ENCODE measurements around the gene ELOVL1.
A peak's percentile ranks its signal among the peaks of the same experiment; 100 is the strongest.
"Not testable (repeated sequence)": the region's sequence is repeated elsewhere in the genome, so short reads cannot be mapped to it uniquely, and the experiment has no call there.

The ELOVL1 gene

GRCh38 chr1:43379476-43379875, 11.7 kb upstream of the ELOVL1 start:
- DNase-seq = no peak

GRCh38 chr1:43377831-43378230, 10.0 kb upstream of the ELOVL1 start:
- no peak for DNase-seq

DNA sequence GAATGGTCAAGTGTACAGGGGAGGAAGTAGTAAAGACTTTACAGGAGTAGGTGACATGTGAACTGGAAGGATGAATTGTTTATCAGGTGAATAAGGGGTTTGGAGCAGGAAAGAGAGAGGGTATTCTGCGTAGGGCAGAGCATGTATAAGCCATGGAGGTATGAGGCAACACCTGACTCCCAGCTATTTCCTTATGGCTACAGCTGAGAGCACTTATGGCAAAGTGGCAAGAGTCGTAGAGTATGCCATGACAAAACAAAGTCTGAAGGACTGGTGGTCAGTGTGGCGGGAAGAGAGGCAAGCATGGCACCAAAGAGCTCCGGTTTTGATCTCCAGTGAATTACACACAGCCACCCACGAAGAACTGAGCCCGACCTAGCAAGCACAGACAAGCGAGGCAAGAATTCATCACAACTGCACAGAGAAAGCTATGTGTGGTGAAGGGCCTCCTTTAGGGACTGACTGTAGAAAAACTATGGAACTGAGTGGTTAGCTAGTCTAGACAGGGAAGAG, 9.0 kb upstream of the ELOVL1 start:
- no peak for DNase-seq

DNA sequence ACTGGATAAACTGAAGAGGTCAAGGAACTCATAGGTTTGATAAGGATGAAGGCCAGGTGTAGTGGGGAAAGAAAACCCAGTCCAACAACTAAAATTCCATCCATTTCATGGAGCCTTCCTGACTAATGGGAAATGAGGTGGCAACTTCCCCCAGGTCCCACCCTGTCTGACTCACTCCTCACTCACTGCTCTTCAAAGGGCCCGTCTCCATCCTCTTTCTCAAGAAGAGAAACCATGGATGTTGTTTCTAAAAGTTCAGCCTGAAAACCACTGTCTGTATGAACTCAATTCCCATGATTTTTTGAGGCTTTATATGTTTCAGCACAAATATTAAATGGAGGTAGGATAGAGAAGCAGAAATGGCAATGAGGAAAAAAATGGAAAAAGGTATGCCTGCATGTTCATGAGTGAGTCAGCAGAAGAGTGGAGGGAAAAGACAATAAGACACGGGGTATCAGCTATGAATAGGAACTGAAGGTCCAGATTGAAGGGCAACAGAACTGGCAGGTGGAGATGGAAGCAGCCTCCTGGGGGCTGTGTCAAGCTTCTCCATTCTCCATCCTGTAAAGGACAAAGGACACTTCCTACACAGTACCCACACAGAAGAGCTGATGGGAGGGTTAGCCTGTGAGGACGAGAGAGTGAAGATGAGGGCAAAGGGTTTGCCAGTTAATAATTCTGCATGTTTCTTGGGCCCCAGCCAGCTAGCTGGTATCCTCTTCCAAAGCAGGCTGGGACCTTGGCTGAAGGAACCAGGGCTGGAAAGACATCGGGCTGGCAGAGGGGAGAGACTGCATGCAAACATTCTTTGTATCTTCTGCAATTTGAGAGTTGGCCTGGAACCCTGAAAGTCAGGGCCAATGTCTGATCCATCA, 5.5 kb upstream of the ELOVL1 start:
- no peak for DNase-seq

DNA sequence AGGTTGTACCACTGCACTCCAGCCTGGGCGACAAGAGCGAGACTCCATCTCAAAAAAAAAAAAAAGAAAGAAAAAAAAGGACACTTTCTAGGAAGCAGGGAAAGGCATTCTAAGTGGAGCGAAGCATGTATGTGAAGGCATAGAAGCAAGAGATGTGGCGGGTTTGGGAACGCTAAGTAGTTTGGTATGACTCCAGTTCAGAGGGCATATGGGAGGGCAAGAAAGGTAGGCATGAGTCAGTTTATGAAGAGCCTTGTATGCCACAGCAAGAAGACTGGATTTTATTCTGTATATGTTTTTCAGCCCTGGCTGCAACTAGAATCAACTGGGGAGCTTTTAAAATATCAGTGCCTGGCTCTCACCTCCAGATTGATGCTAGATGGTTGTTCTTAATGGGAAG, 4.4 kb upstream of the ELOVL1 start:
- DNase-seq = no peak

DNA sequence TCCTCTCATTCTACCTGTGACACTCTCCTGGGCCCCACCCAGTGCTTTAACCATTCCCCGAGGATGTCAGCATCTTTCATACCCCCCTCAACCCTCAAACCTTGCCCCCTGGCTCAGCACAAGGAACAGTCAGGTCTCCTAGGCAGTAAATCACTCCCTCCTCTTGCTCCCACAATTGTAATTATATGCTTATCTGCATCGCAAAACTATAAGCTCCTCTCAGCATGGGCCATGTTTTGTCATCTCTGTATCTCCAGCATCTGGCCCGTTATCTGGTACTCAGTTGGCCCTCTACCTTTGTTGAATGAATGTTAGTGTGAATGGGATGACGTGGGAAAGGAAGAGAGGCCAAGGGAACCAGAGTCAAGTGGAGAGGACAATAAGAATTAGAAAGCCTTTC, 2.8 kb upstream of the ELOVL1 start:
- no peak for DNase-seq

GRCh38 chr1:43369779-43370178, 2.0 kb upstream of the ELOVL1 start:
- DNase-seq = not testable (repeated sequence)

DNA sequence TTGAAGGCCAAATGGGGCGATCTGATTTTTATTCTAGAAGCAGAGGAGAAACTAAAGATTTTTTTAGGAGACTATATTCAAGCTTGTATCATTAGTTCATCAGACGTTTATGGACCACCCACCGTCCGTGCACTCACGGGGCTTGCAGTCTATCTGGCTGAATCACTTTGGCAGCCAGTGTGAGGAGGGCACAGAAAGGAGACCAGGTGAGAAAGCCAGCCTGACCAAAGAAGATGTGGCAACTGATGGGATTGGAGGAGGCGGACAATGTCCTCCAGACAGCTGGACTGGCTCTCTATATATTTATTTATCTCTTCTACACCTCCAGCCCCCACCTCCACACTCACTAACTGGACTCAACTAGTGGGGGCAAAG, 822 bp upstream of the ELOVL1 start:
- no peak for DNase-seq

DNA sequence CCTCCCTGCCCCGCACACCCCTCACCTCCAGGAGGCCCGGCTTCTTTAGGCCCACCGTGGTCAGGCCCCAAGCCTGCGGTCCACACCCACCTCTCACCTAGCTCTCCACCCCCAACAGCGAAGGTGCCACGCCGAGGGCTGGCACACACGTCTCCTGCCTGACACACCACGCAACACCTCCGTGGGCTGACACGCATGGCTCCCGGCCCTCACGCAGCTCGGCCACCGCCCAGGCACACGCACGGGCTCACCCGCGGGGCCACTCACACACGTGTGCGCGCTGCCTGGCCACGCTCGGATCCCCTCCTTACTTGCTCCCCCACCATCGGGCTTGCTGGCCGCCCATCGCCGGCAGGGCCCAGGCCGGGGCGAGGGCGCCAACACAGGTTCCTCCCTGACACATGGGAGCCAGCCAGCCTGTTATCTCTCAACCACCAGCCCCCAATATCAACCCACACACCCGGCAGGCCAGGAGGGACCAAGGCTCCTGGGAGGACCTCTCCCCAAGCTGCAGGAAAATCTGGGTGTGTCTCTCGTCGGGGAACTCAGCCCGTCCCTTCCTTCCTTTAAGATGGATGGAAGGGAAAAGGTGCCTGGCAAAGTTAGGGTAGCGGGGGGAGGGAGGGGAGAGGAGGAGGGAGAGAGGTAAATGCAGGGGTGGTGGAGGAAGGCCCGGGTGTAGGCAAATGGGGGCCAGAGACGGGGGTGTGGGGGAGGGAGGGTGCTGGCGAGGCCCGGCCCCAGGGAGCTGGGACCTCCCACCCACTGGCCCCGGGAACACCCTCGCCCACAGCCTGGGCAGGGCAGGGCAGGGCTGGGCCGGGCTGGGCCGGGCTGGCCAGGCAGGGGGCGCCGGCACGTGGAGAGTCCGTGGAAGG, 546 bp downstream of the ELOVL1 start:
- DNase-seq = peak; percentile 62 to 76

DNA sequence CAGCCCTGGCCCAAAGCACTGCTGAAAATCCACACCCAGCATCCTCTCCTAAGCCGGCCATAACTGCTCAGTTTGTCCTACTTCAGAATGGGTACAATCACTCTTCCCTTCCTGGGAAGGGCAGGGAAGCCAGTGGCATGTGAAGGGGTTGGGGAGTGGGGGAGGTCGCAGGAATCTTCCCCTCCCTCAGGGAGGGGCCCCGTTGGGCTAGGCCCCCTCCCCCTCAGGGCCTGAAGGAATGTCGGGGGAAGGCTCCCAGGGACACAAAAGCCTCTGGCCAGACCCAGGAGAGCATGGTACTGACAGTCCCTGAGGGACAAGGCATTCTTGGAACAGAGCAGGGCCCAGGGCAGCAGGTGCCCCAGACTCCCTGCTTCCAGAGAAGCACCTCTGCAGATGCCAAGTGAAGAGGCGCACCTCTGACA, 1.2 kb downstream of the ELOVL1 start:
- no peak for DNase-seq

DNA sequence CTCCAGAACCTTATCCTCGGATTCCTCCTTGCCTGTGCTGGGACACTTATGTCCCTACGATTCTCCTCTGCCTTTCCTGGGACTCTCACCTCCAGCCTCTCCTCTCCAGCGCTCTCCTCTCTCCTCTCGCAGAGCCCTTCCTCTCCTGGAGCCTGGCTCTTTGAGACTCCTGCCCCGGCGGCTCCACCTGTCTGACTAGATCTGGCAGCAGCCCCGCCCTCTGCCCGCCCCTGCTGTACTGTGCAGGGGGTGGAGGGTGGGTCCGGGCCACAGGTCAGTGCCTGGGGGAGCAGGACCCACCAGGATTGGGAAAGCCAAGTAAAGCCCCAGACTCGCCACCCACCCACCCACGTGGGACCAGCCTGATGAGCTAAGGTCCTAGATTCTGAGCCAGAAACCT, 1.6 kb downstream of the ELOVL1 start:
- DNase-seq = peak; percentile 41 to 78

GRCh38 chr1:43365678-43366077, 2.1 kb downstream of the ELOVL1 start:
- DNase-seq = no peak

- no peak for DNase-seq
Measured at GRCh38 chr1:43363935-43364525, 3.8 kb downstream of the ELOVL1 start.

- no peak for DNase-seq
Measured at GRCh38 chr1:43363283-43363934, 4.4 kb downstream of the ELOVL1 start.

DNA sequence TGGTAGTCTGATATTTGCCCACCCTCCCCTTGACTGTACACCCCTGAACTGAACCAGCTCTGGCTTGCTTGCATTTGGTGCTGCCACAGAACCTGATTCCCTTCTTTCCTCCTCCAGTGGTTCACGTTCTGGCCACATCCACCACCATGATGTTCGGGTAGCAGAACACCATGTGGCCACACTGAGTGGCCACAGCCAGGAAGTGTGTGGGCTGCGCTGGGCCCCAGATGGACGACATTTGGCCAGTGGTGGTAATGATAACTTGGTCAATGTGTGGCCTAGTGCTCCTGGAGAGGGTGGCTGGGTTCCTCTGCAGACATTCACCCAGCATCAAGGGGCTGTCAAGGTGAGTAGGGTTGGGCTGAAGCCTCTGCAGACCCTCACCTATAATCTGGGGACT, 7.2 kb downstream of the ELOVL1 start:
- no peak for DNase-seq

- DNase-seq = no peak
Measured at GRCh38 chr1:43359696-43360095, 8.1 kb downstream of the ELOVL1 start.

DNA sequence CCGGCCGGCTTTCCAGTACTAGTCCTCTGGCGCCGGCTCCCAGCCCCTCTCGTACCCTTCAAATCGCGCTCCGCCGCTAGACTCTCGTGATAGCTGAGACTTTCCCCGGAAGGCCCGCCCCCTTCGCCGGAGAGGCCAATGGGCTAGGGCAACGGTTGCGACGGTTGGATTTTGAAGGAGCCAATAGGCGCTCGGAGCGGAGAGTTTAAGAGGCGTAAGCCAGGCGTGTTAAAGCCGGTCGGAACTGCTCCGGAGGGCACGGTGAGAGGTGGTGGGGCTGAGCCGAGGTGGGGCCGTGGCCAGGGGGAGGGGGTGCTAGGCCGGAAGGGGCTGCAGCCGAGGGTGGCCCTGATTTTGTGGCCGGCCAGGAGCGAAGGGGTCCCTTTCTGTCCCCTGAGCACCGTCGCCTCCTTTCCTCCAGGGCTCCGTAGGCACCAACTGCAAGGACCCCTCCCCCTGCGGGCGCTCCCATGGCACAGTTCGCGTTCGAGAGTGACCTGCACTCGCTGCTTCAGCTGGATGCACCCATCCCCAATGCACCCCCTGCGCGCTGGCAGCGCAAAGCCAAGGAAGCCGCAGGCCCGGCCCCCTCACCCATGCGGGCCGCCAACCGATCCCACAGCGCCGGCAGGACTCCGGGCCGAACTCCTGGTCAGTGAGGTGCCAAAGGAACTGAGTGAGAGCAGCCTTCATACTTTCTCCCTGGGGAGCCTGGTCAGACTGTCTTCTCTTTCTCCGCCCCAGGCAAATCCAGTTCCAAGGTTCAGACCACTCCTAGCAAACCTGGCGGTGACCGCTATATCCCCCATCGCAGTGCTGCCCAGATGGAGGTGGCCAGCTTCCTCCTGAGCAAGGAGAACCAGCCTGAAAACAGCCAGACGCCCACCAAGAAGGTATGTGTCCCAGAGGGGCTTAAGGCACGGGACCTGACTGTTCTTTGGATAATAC, 8.8 kb downstream of the ELOVL1 start, which contains the start of gene CDC20:
Gene CDC20 (plus strand): TSS at position 236 of the 948 bp plus-strand sequence. CDS start 235 bp downstream, at position 471.
- peak; percentile 99 to 100 for DNase-seq

DNA sequence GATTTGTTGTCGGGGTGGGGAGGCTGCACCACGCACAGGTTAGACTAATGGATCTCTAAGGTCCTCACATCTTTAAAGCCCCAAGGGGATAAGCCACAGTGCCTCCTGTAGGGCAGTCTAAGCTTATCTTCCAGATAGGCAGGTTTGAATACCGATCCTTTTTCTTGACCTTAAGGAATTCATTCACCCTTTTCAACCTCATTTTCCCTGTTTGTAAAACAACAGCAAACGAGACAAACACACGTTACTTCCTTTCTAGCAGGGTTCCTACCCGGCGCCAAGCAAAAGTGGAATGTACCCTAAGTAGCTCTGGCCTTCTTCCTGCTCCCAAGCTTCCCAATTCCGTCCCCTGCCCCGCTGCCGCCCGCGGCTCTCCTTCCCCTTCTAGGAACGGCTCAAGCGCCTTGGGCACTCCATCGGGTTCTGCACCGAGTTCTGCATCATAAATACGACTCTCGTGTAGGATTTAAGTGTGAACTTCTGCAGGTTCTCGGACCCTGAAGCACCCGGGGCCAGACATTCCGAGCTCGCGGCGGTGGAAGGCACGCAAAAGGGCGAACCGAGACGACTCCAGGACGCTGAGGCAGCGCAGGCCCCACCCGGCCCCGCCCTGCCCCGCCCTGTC, 9.6 kb downstream of the ELOVL1 start:
- peak; percentile 85 to 89 for DNase-seq

GRCh38 chr1:43357251-43357650, 10.6 kb downstream of the ELOVL1 start:
- no peak for DNase-seq

- DNase-seq = no peak
Measured at GRCh38 chr1:43354936-43355335, 12.9 kb downstream of the ELOVL1 start.

DNA sequence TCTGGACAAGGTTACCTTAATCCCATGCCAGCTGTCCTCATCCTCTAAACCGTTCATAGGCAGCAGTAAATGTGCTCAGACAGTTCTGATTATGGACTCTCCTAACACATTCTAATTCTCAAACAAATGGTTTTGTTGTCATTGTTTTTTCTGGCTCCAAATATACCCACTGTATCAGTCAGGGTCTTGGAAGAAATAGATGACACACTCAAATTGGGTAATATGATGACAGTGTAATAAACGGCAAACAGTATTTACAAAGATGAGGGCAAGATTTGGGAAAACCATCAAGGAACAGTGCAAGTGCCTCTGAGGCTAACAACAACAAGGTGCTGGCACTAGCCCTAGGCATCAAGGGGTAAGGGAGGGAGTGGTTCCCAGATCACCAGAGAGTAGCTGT, 13.3 kb downstream of the ELOVL1 start:
- DNase-seq = no peak
